Activated CD8-positive, alpha-beta memory T cell treated with anti-CD3 and anti-CD28 coated beads for 1 hour (primary cell): ENCODE measurements around the gene DCAF16.
"Not testable (repeated sequence)": the region's sequence is repeated elsewhere in the genome, so short reads cannot be mapped to it uniquely, and the experiment has no call there.

Experiments used
- DNase-seq, 2 donors: peaks; one replicate each; pipeline ENCODE4 v3.0.0-alpha.2; 2020; ENCODE audit warnings: low read depth in 1 of 2; ENCODE audit errors: extremely low read depth in 1 of 2

Gene DCAF16

GRCh38 chr4:17810260-17811077, at the start of gene DCAF16, which contains the start of gene NCAPG:
TSS of gene DCAF16 (minus strand) at chr4:17810757. CDS start at chr4:17804141, 6,616 bp downstream.
TSS of gene NCAPG (plus strand) at chr4:17810979. CDS start at chr4:17811078, 99 bp downstream.
- peak; percentile 98 for DNase-seq

DNA sequence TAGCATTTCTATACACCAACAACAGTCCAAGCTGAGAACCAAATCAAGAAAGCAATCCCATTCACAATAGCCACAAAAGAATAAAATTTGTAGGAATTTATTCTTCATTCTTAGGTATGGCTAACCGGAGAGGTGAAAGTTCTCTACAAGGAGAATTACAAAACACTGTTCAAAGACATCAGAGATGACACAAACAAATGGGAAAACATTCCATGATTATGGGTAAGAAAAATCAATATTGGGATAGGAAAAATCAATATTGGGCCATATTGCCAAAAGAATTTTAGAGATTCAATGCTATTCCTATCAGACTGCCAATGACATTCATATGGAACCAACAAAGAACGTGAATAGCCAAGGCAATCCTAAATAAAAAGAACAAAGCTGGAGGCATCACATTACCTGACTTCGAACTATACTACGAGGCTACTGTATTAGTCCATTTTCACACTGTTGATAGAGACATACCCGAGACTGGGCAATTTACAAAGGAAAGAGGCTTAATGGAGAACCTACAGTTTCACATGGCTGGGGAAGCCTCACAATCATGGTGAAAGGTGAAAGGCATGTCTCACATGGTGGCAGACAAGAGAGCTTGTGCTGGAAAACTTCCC, 49.3 kb upstream of the DCAF16 start:
- DNase-seq = no peak

DNA sequence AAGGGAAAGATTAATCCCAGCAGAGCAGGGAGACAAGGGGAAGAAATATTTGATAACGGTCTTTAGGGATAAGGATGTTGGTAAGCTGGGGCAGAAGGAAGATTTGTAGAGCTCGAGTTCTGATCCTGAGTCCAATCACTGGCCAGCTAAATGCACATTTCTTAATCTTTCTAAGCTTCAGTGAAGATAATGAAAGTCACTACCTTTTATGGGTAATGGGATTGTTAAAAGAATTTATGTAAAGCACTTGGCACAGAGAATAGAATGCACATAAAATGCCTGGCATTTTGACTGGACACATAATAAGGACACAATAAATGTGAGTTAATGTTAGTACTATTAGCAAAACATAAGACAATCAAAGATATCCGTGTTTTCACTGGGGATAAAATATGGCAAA, 43.5 kb upstream of the DCAF16 start:
- no peak for DNase-seq

GRCh38 chr4:17851959-17852358, 41.4 kb upstream of the DCAF16 start:
- DNase-seq = no peak

GRCh38 chr4:17850295-17850694, 39.7 kb upstream of the DCAF16 start:
- not testable (repeated sequence) for DNase-seq

DNA sequence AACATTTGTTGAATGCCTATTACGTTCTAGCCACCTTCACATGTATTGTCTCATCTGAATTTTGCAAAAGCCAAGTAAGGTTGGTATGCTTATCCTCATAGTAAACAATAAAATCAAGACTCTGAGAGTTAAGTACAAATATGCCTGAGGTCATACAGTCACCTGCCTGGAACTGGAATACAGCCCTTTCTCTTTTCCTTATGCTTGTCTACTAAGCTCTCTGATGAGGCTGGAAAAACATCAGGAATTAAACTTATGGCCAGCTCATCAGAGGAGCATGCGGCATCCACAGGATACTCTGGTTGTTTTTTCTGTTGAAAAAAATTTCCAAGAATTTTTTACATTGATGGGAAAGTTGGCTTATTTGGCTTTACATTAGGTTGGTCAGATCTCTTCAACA, 35.7 kb upstream of the DCAF16 start:
- DNase-seq = no peak

- no peak for DNase-seq
Observed at GRCh38 chr4:17823871-17824669, 13.5 kb upstream of the DCAF16 start.

- no peak for DNase-seq
Observed at GRCh38 chr4:17817027-17817426, 6.5 kb upstream of the DCAF16 start.

GRCh38 chr4:17816142-17816541, 5.6 kb upstream of the DCAF16 start:
- no peak for DNase-seq

DNA sequence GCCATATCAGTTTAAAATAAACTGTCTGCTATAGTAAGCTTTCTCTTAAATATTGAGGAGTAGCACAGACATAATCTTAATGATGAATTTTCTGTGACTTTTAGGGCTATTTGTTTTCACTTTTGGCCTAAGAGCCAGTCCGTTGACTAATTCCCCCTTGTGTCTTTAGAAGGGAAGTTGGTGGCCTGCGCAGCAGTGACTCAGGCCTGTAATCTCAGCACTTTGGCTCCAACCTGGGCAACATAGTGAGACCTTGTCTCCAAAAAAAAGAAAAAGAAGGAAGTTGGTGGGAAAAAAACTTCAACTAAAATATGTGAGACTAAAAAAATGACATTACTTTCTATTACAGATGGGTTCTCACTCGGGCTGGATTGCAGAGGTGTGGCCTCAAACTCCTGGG, 3.6 kb upstream of the DCAF16 start:
- DNase-seq = no peak

DNA sequence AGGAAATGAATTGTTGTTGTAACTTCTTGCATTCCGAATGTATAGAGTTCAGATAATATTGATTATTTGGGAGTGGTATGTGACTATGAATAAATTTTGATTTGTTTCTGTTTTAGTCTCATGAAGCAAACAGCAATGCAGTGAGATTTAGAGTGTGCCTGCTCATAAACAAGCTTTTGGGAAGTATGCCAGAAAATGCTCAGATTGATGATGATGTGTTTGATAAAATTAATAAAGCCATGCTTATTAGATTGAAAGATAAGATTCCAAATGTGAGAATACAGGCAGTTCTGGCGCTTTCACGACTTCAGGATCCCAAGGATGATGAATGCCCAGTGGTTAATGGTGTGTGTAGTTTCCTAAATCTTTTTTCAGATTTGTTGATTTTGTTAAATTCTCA, 2.2 kb upstream of the DCAF16 start:
- DNase-seq = no peak

DNA sequence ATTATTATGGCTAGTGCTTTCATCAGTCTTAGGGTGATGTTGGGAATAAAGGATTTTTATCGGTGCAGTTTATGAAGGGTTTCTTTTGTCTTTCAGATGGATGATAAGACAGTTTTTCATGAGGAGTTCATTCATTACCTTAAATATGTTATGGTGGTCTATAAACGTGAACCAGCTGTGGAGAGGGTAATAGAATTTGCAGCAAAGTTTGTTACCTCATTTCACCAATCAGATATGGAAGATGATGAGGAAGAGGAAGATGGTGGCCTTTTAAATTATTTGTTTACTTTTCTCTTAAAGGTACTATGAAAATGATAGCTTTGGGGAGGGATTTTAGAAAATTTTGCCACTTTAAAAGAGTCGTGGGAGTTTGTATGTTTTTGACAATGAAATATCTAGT, 1.6 kb upstream of the DCAF16 start:
- DNase-seq = no peak

- DNase-seq = no peak
Observed at GRCh38 chr4:17811078-17811603, 584 bp upstream of the DCAF16 start.

- no peak for DNase-seq
Observed at GRCh38 chr4:17809667-17810066, 890 bp downstream of the DCAF16 start.

GRCh38 chr4:17807446-17807845, 3.1 kb downstream of the DCAF16 start:
- no peak for DNase-seq

DNA sequence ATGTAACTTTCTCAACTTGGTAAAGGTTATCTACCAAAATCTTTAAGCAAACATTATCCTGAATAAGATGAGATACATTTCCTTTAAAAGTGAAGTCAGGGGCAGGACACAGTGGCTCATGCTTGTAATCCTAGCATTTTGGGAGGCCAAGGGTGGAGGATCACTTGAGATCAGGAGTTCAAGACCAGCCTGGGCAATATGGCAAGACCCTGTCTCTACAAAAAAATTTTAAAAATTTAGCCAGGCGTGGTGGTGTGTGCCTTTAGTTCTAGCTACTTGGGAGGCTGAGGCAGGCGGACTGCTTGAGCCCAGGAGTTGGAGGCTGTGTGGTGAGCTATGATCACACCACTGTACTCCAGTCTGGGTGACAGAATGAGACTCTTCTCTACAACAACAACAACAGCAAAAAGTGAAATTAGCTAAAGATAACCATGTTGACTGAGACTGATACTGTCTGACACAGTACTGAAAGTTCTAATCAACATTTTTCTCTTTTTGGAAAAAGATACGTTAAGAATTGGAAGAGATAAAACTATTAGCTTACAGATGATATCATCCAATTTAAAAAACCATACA, 4.9 kb downstream of the DCAF16 start:
- DNase-seq = no peak

DNA sequence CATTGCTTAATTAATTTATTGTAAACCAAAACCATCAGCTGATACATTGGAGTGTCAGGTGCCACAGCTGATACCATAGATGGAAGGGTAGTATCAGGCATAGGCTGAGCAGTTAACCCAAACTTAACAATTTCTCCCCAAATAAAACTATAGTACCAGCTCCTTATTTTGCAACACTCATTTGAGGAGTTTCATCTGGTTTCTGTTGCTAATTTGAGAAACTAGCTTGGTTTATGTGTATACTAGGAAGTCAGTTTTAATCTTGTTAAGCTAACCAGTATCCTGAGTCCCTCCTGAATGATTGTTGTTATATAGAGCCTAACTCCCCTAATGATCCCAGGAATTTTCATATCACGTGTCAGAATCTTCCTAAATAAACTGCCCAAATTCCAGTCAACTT, 12.7 kb downstream of the DCAF16 start:
- no peak for DNase-seq

DNA sequence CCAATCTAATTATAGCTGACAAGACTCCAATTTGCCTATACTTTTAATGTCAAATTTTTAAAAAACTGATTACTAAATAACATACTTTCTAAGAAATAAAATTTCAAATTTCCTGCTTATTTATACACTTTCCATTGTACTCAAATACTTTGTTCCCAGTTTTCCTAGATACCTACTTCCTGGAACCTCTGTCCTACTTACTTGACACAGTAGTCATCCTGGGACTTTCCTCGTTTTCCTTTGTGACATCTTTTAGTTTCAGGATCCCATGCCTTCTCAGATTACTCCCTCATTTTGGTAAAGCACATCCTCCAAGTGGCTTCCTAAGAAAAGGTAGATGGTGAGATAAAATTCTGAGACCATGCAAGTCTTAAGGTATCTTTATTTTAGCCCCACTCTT, 15.8 kb downstream of the DCAF16 start:
- no peak for DNase-seq

DNA sequence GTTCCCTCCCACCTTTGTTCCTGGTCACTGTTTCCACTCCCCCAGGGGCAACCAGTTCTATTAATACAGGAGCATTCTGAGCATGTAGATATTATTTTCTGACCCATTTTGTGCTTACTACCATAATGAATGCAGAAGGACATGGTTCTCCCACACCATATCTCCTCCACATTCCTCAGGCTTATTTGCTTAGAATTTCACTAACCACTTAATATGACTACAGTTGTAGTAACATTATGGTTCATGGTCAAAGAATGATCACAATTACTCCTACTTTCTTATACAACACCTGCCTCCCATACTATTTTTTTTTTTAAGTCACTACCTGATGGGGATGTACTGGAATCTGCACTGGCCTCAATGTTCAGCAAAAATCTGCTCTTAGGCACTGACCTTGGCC, 21.6 kb downstream of the DCAF16 start:
- DNase-seq = no peak

GRCh38 chr4:17787315-17787714, 23.2 kb downstream of the DCAF16 start:
- DNase-seq = no peak

DNA sequence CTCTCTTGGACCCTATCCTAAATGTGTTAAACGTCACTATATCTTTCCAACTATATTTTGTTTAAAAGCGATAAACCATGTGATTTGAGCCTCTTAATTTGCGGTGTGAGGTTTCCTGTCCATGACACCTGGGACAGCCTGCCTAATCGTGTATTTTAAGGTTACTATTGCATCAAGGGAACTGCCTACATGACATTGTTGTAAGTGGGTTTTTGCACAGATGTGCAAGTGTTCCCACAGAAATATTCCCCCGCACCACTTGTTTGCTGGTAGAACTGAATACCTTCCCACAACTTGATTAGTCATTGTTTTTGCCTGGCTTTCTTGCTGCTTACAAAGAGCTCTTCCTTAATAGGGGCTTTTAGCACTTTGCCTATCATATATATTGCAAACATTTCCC, 24.0 kb downstream of the DCAF16 start:
- DNase-seq = no peak
